Measurements from ENCODE around the gene RAB3GAP2.

- no peak for TF ChIP-seq USF2 (CRISPR knock-in tag; IDR thresholded peaks at IDR 0.05)
- TF ChIP-seq CTCF (IDR thresholded peaks at IDR 0.05) = no peak
- no peak for TF ChIP-seq FOXJ3 (CRISPR knock-in tag; IDR thresholded peaks at IDR 0.05; ENCODE audit: borderline replicate concordance)
- TF ChIP-seq CREB1 (CRISPR knock-in tag; IDR thresholded peaks at IDR 0.05) = no peak
- TF ChIP-seq NR3C1 (CRISPR knock-in tag; conservative IDR thresholded peaks at IDR 0.05; ENCODE audit: low read depth) = no peak
- no peak for TF ChIP-seq SMAD4 (CRISPR knock-in tag; IDR thresholded peaks at IDR 0.05)
- no peak for TF ChIP-seq IRF2 (CRISPR knock-in tag; IDR thresholded peaks at IDR 0.05; ENCODE audit: borderline replicate concordance, low read depth)
- TF ChIP-seq ZSCAN18 (CRISPR knock-in tag; IDR thresholded peaks at IDR 0.05) = no peak
- TF ChIP-seq GRHL2 (CRISPR knock-in tag; IDR thresholded peaks at IDR 0.05; ENCODE audit: insufficient replicate concordance, severe bottlenecking) = no peak
- TF ChIP-seq TCF7 (CRISPR knock-in tag; IDR thresholded peaks at IDR 0.05; ENCODE audit: low read depth) = no peak
- no peak for TF ChIP-seq E2F1 (CRISPR knock-in tag; IDR thresholded peaks at IDR 0.05)
- no peak for TF ChIP-seq NR2C2 (CRISPR knock-in tag; IDR thresholded peaks at IDR 0.05)
These were observed 147.7 kb downstream of the RAB3GAP2 start for GRCh38 chr1:220124542-220124941.
